Mucosa of stomach (tissue), 1 donor: ENCODE data around the gene KIT.

Source experiments
- H3K27me3 ChIP-seq: one replicate; pipeline ENCODE4 v1.7.0; 2013; ENCODE audit warnings: mild to moderate bottlenecking, low read length; ENCODE audit not compliant: control insufficient read depth, insufficient read depth
- H3K36me3 ChIP-seq: one replicate; pipeline ENCODE4 v1.7.0; 2013; ENCODE audit warnings: low read length; ENCODE audit not compliant: control insufficient read depth, insufficient read depth
- H3K4me1 ChIP-seq: one replicate; pipeline ENCODE4 v1.7.0; 2013; ENCODE audit warnings: mild to moderate bottlenecking, low read length; ENCODE audit not compliant: control insufficient read depth, insufficient read depth
- H3K4me3 ChIP-seq: one replicate; pipeline ENCODE4 v1.7.0; 2013; ENCODE audit warnings: low read length
- H3K9ac ChIP-seq: one replicate; pipeline ENCODE4 v1.7.0; 2013; ENCODE audit warnings: mild to moderate bottlenecking, low read length, moderate library complexity
- H3K9me3 ChIP-seq: one replicate; pipeline ENCODE4 v1.7.0; 2013; ENCODE audit warnings: mild to moderate bottlenecking, low read length, moderate library complexity; ENCODE audit not compliant: control insufficient read depth
- donor health status: Pancreatic carcinoma.

KIT gene

GRCh38 chr4:54683616-54684346 is 26.0 kb downstream of the KIT start:
- no peaks in the 10 kb centered on the region for H3K9me3 ChIP-seq
- H3K4me3 ChIP-seq, result no peak overlapping the region
- no peaks in the 10 kb centered on the region for H3K4me1 ChIP-seq
- no peaks in the 10 kb centered on the region for H3K36me3 ChIP-seq
- no peaks in the 10 kb centered on the region for H3K27me3 ChIP-seq
- H3K9ac ChIP-seq, result no peak overlapping the region

GRCh38 chr4:54685810-54686209 is 28.1 kb downstream of the KIT start:
- Histone ChIP-seq H3K9ac (no peak overlapping the region), H3K36me3 (no peaks in the 10 kb centered on the region), H3K9me3 (no peaks in the 10 kb centered on the region), H3K4me1 (no peaks in the 10 kb centered on the region), H3K4me3 (no peak overlapping the region), H3K27me3 (no peaks in the 10 kb centered on the region)

GRCh38 chr4:54687887-54688841 is 30.4 kb downstream of the KIT start:
- H3K27me3 ChIP-seq, result no peaks in the 10 kb centered on the region
- H3K4me1 ChIP-seq, result no peaks in the 10 kb centered on the region
- no peak overlapping the region for H3K4me3 ChIP-seq
- no peaks in the 10 kb centered on the region for H3K9me3 ChIP-seq
- no peak overlapping the region for H3K9ac ChIP-seq
- H3K36me3 ChIP-seq, result no peaks in the 10 kb centered on the region

- H3K9me3 ChIP-seq, result no peaks in the 10 kb centered on the region
- H3K36me3 ChIP-seq, result no peaks in the 10 kb centered on the region
- H3K27me3 ChIP-seq, result no peaks in the 10 kb centered on the region
- H3K9ac ChIP-seq, result no peak overlapping the region
- H3K4me3 ChIP-seq, result no peak overlapping the region
- no peaks in the 10 kb centered on the region for H3K4me1 ChIP-seq
Measured at GRCh38 chr4:54695337-54695736, 37.6 kb downstream of the KIT start.

GRCh38 chr4:54695788-54696187 is 38.0 kb downstream of the KIT start:
- Histone ChIP-seq H3K27me3 (no peaks in the 10 kb centered on the region), H3K36me3 (no peaks in the 10 kb centered on the region), H3K4me3 (no peak overlapping the region), H3K9ac (no peak overlapping the region), H3K9me3 (no peaks in the 10 kb centered on the region), H3K4me1 (no peaks in the 10 kb centered on the region)

DNA sequence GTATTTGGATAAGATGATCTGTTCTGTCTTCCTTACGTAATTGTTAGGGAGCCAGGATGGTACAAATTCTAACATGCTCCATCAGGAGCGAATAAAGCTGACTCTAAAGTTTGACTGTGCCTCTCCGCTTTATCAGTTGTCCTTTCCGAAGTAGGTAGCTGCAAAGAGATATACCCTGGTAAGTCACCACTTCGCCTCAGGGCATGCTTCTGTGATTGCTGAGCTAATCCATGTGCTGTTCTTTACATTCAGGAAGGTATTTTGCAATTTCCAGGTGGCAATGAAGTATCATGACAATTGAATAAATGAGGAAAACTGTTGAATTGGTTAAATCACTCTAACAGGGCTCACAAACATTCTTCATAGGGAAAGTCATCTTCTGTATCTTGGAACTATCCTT is 38.9 kb downstream of the KIT start:
- H3K9ac ChIP-seq, result no peak overlapping the region
- H3K4me1 ChIP-seq, result no peaks in the 10 kb centered on the region
- no peaks in the 10 kb centered on the region for H3K27me3 ChIP-seq
- no peak overlapping the region for H3K4me3 ChIP-seq
- H3K9me3 ChIP-seq, result no peaks in the 10 kb centered on the region
- no peaks in the 10 kb centered on the region for H3K36me3 ChIP-seq

- Histone ChIP-seq H3K36me3 (no peaks in the 10 kb centered on the region), H3K27me3 (no peaks in the 10 kb centered on the region), H3K9ac (no peak overlapping the region), H3K9me3 (no peaks in the 10 kb centered on the region), H3K4me3 (no peak overlapping the region), H3K4me1 (no peaks in the 10 kb centered on the region)
Measured at GRCh38 chr4:54700986-54701385, 43.2 kb downstream of the KIT start.

DNA sequence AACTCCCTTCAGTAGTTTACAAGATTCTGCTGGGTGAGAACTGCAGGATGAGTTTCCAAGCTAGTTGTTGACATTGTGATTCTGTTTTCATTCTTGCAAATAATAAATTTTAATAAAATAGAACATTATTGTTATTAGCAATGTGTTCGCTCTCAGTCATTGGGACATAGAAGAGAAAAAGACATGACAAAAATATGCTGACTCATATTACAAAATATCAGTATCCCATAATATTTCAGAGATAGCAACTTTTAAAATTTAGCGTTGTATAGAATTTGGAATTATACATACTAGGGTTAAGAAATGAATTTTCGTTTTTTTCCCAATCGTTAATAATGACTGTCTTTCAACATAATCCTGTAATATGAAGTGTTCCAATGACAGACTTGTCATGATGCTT is 45.4 kb downstream of the KIT start:
- no peaks in the 10 kb centered on the region for H3K27me3 ChIP-seq
- no peaks in the 10 kb centered on the region for H3K36me3 ChIP-seq
- no peak overlapping the region for H3K4me3 ChIP-seq
- no peaks in the 10 kb centered on the region for H3K9me3 ChIP-seq
- no peak overlapping the region for H3K9ac ChIP-seq
- no peaks in the 10 kb centered on the region for H3K4me1 ChIP-seq

DNA sequence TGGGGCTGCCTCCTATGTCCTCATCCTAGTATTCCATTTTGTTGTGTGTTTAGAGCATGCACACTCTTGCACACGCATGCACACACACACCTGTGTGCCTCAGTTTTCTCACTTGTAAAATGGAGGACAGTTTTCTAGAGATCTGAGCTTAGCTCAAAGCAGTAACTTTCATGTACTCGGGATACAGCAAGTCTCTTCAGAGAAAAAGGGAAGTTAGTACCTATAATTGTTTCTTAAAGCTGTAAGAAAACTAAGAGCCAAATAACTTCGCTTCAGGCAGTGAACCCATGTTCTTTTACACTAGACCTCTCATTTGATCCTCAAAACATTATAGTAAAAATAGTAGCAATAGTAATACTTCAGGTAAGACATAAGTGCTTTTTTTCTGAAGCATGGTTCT is 49.6 kb downstream of the KIT start:
- Histone ChIP-seq H3K36me3 (no peaks in the 10 kb centered on the region), H3K4me3 (no peak overlapping the region), H3K4me1 (peaks cover 7% of the 10 kb centered on the region), H3K9ac (no peak overlapping the region), H3K9me3 (no peaks in the 10 kb centered on the region), H3K27me3 (no peaks in the 10 kb centered on the region)

GRCh38 chr4:54708339-54709279 is 50.9 kb downstream of the KIT start:
- Histone ChIP-seq H3K36me3 (no peaks in the 10 kb centered on the region), H3K4me1 (peaks cover 7% of the 10 kb centered on the region), H3K9me3 (no peaks in the 10 kb centered on the region), H3K4me3 (no peak overlapping the region), H3K27me3 (no peaks in the 10 kb centered on the region), H3K9ac (no peak overlapping the region)

DNA sequence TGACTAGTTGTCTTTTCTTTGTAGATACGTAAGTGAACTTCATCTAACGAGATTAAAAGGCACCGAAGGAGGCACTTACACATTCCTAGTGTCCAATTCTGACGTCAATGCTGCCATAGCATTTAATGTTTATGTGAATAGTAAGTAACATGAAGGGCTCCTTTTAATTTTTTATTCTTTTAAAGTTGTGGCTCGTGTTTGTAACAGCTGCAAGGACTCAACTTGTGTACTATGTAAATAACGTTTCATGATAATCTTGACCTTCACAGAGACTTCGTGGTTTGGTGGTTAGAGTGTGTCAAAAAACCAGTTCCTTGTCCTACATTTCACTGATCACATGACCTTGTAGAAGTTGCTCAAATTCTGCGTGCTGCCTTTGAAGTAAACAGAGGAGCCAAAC is 51.6 kb downstream of the KIT start:
- no peaks in the 10 kb centered on the region for H3K36me3 ChIP-seq
- H3K4me3 ChIP-seq, result no peak overlapping the region
- no peaks in the 10 kb centered on the region for H3K27me3 ChIP-seq
- H3K9ac ChIP-seq, result no peak overlapping the region
- peaks cover 7% of the 10 kb centered on the region for H3K4me1 ChIP-seq
- H3K9me3 ChIP-seq, result no peaks in the 10 kb centered on the region
